OCI-LY7 (cell line): ENCODE results near the gene GOLM1. TPM values are rescaled to one million over a fixed set of nuclear protein-coding genes. Genes with fewer than 3 reads are reported as not detected.

ENCODE experiments used
- BruUV-seq: library from RNA; stranded (reverse); fragments of 400-500 nt; replicated peaks from 2 replicates; lab custom pipeline; 2021; lab: Mats Ljungman, UMichigan
- CTCF ChIA-PET: fragments of 300-600 bp; sonication (Branson Sonifier 250); formaldehyde crosslinking; loops from one replicate; lab custom pipeline; 2022; ENCODE audit warnings: antibody characterized with exemption; ENCODE audit not compliant: unreplicated experiment; lab: Charles Lee
- POLR2A ChIA-PET: fragments of 300-600 bp; sonication (Branson Sonifier 250); formaldehyde crosslinking; loops from one replicate; lab custom pipeline; 2022; ENCODE audit warnings: antibody characterized with exemption; lab: Charles Lee
- DNase-seq: peaks from one replicate; pipeline ENCODE4 v3.0.0-alpha.2; 2015; ENCODE audit warnings: low spot score
- H2AFZ ChIP-seq: fragments of 200-600 bp; sonication (generic), shearing (Covaris generic); 2 replicates; pipeline ENCODE4 v1.6.1; 2014; ENCODE audit warnings: mild to moderate bottlenecking, antibody characterized with exemption, low read length, moderate library complexity
- H3K27ac ChIP-seq: fragments of 200-600 bp; sonication (generic); 2 replicates; pipeline ENCODE4 v1.5.1; 2014; ENCODE audit warnings: mixed run types, low read depth, mild to moderate bottlenecking, moderate library complexity, low read length, inconsistent platforms; ENCODE audit not compliant: poor library complexity, severe bottlenecking
- H3K36me3 ChIP-seq: fragments of 200-600 bp; sonication (generic); 2 replicates; pipeline ENCODE4 v1.6.1; 2014; ENCODE audit warnings: mild to moderate bottlenecking, antibody characterized with exemption, low read length, moderate library complexity, mixed read lengths; ENCODE audit not compliant: insufficient read depth
- H3K4me1 ChIP-seq: fragments of 200-600 bp; sonication (generic); 2 replicates; pipeline ENCODE4 v1.5.1; 2014; ENCODE audit warnings: mild to moderate bottlenecking, low read length; ENCODE audit not compliant: insufficient read depth, poor library complexity, severe bottlenecking
- H3K4me2 ChIP-seq: fragments of 200-600 bp; sonication (generic); 2 replicates; pipeline ENCODE4 v1.6.1; 2014; ENCODE audit warnings: mild to moderate bottlenecking, low read length
- H3K4me3 ChIP-seq: fragments of 200-600 bp; sonication (generic); 2 replicates; pipeline ENCODE4 v1.5.1; 2014; ENCODE audit warnings: mild to moderate bottlenecking, low read depth, low read length; ENCODE audit not compliant: poor library complexity, severe bottlenecking
- H3K79me2 ChIP-seq: fragments of 200-600 bp; sonication (generic); 2 replicates; pipeline ENCODE4 v1.6.1; 2016; ENCODE audit warnings: low read depth, mild to moderate bottlenecking, low read length, moderate library complexity, mixed read lengths; ENCODE audit not compliant: insufficient read depth
- H3K9me2 ChIP-seq: fragments of 200-600 bp; sonication (generic); 2 replicates; pipeline ENCODE4 v1.6.1; 2016; ENCODE audit warnings: mild to moderate bottlenecking, low read length, mixed read lengths; ENCODE audit not compliant: insufficient read depth
- H3K9me3 ChIP-seq: fragments of 200-600 bp; sonication (generic); 2 replicates; pipeline ENCODE4 v1.6.1; 2014; ENCODE audit warnings: mild to moderate bottlenecking, mixed run types, low read length, mixed read lengths
- H4K20me1 ChIP-seq: fragments of 200-600 bp; sonication (generic); 2 replicates; pipeline ENCODE4 v1.6.1; 2014; ENCODE audit warnings: mild to moderate bottlenecking, antibody characterized with exemption, low read length, moderate library complexity, mixed read lengths; ENCODE audit not compliant: insufficient read depth
- CTCF ChIP-seq: fragments of 200-600 bp; sonication (generic); conservative IDR thresholded peaks from 2 replicates; pipeline ENCODE4 v1.5.1; 2014; ENCODE audit warnings: mild to moderate bottlenecking, antibody characterized with exemption, low read length, moderate library complexity, mixed read lengths
- EZH2phosphoT487 ChIP-seq: fragments of 200-600 bp; sonication (generic); IDR thresholded peaks from 2 replicates; pipeline ENCODE4 v1.6.1; 2018; ENCODE audit warnings: low read depth, borderline replicate concordance, mild to moderate bottlenecking, mixed run types, antibody characterized with exemption, low read length, moderate library complexity, mixed read lengths
- intact Hi-C: fragments of 100-400 bp; cut with micrococcal nuclease; formaldehyde crosslinking; loops from one replicate; pipeline ENCODE4 v1.10.0; 2022; ENCODE audit not compliant: unreplicated experiment
- total RNA-seq, 2 experiments: library from RNA; depleted of rRNA in 1 of 2; stranded (reverse); fragments of >200 nt in 1 of 2; shearing (Covaris generic) in 1 of 2; gene quantifications; 2 replicates each; pipeline ENCODE4 v1.2.3, GENCODE V29; 2014 to 2022

The GOLM1 gene
- total RNA-seq, 2 experiments from 2014 or later, result 0.16 TPM; not detected in 1

GRCh38 chr9:86134361-86134760, 35.0 kb upstream of the GOLM1 start:
- Histone ChIP-seq H3K36me3 (no peaks in the 10 kb centered on the region), H3K79me2 (no peaks in the 10 kb centered on the region), H3K4me3 (no peak overlapping the region), H3K4me1 (no peaks in the 10 kb centered on the region), H3K9me3 (no peaks in the 10 kb centered on the region), H2AFZ (no peak overlapping the region), H3K27ac (no peak overlapping the region), H4K20me1 (no peaks in the 10 kb centered on the region), H3K9me2 (no peaks in the 10 kb centered on the region), H3K4me2 (no peak overlapping the region)
- DNase-seq, result no peak
- intact Hi-C loops, result no loop called here
- no TSS peak for BruUV-seq
- TF ChIP-seq CTCF (no peak), EZH2phosphoT487 (no peak)
- ChIA-PET CTCF (no interaction called here), POLR2A (no interaction called here)

GRCh38 chr9:86128235-86128822, 29.0 kb upstream of the GOLM1 start:
- DNase-seq, result no peak
- Histone ChIP-seq H3K36me3 (no peaks in the 10 kb centered on the region), H3K4me3 (no peak overlapping the region), H3K79me2 (no peaks in the 10 kb centered on the region), H3K27ac (no peak overlapping the region), H3K4me2 (no peak overlapping the region), H4K20me1 (no peaks in the 10 kb centered on the region), H2AFZ (no peak overlapping the region), H3K9me2 (no peaks in the 10 kb centered on the region), H3K4me1 (no peaks in the 10 kb centered on the region), H3K9me3 (no peaks in the 10 kb centered on the region)
- TF ChIP-seq EZH2phosphoT487 (no peak), CTCF (no peak)
- intact Hi-C loops, result no loop called here
- ChIA-PET POLR2A (no interaction called here), CTCF (no interaction called here)
- BruUV-seq, result no TSS peak
